ENCODE results near the gene VPS13C.
"Not testable (repeated sequence)": the region's sequence is repeated elsewhere in the genome, so short reads cannot be mapped to it uniquely, and the experiment has no call there.

Gene VPS13C

GRCh38 chr15:62075595-62076277, 15.5 kb upstream of the VPS13C start:
- no peak for DNase-seq

GRCh38 chr15:62071711-62072308, 11.6 kb upstream of the VPS13C start:
- DNase-seq = peak in 1 of 2 donors; percentile 55

GRCh38 chr15:62069551-62069950, 9.3 kb upstream of the VPS13C start:
- DNase-seq = no peak

GRCh38 chr15:62068810-62069167, 8.5 kb upstream of the VPS13C start:
- no peak for DNase-seq

GRCh38 chr15:62068071-62068809, 8.0 kb upstream of the VPS13C start:
- peak in 1 of 2 donors; percentile 6 for DNase-seq

GRCh38 chr15:62067448-62068044, 7.3 kb upstream of the VPS13C start:
- DNase-seq = no peak

- DNase-seq = peak in 1 of 2 donors; percentile 2
Observed at GRCh38 chr15:62066663-62067447, 6.6 kb upstream of the VPS13C start, which contains the start of gene C2CD4A. Gene C2CD4A (plus strand): TSS chr15:62066977. CDS start chr15:62067614, 637 bp downstream.

- DNase-seq = no peak
Observed at GRCh38 chr15:62063825-62064635, 3.8 kb upstream of the VPS13C start.

- DNase-seq = no peak
Observed at GRCh38 chr15:62060896-62061280, 641 bp upstream of the VPS13C start.

- peak; percentile 20 to 63 for DNase-seq
Observed at GRCh38 chr15:62059816-62060112, 483 bp downstream of the VPS13C start.

- no peak for DNase-seq
Observed at GRCh38 chr15:62059108-62059815, 985 bp downstream of the VPS13C start.

- no peak for DNase-seq
Observed at GRCh38 chr15:62058327-62059028, 1.8 kb downstream of the VPS13C start.

- no peak for DNase-seq
Observed at GRCh38 chr15:62057341-62057980, 2.8 kb downstream of the VPS13C start.

- DNase-seq = no peak
Observed at GRCh38 chr15:62054979-62055378, 5.3 kb downstream of the VPS13C start.

GRCh38 chr15:62053439-62054085, 6.7 kb downstream of the VPS13C start:
- no peak for DNase-seq

GRCh38 chr15:62052713-62053112, 7.5 kb downstream of the VPS13C start:
- no peak for DNase-seq

GRCh38 chr15:62051166-62051565, 9.1 kb downstream of the VPS13C start:
- no peak for DNase-seq

- no peak for DNase-seq
Observed at GRCh38 chr15:62050115-62050514, 10.1 kb downstream of the VPS13C start.

GRCh38 chr15:62048254-62048653, 12.0 kb downstream of the VPS13C start:
- not testable (repeated sequence) for DNase-seq
